Activated CD8-positive, alpha-beta memory T cell treated with anti-CD3 and anti-CD28 coated beads for 1 hour (primary cell): ENCODE results near the gene EPHA3.

Source experiments
- DNase-seq, 2 donors: peaks; one replicate each; pipeline ENCODE4 v3.0.0-alpha.2; 2020; ENCODE audit warnings: low read depth in 1 of 2; ENCODE audit errors: extremely low read depth in 1 of 2

Gene EPHA3

DNA sequence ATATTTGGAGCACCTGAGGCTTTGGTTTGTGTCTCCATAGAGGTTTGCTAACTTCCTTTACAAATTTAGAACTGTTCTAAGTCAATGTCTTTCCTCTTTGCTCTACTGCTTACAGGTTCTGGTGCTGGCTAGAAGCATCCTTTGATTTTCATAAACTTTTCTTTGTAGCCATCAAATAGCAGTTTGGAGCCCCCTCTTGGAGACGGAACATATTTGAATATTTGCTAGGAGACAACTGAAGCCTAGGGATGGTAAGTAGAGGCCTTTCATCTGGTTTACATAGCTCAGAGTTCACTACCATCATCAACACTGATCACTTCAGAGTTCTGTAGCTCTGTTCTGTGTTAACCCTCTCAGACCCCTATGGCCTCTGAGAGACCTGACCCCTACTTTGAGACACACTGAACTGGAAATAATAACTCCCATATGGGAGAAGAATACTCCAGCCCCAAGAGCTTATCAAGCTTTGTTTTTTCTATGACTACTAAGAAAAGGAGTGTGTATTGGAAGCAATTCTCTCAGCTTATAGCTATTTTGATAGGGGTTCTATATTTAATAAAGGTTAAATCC is 420.4 kb downstream of the EPHA3 start:
- DNase-seq, result no peak
